K562 treated with DMSO at 1 percent for 24 hours (cell line): ENCODE measurements around the gene ADGRG2. TPM values are rescaled to one million over a fixed set of nuclear protein-coding genes. Genes with fewer than 3 reads are reported as not detected.

Experiments
- total RNA-seq: library from RNA; unstranded; fragments of 300-600 nt; gene quantifications from 2 replicates; pipeline ENCODE4 v1.2.3, GENCODE V29; 2022; ENCODE audit warnings: low read depth; ENCODE audit not compliant: insufficient read depth

ADGRG2 gene
- not detected in 2 replicates for total RNA-seq

GRCh38 chrX:19121898-19122640 lies at the start of gene ADGRG2:
Gene ADGRG2, minus strand, starts transcription at chrX:19122468. Its CDS starts 53,634 bp downstream, at chrX:19068834.

GRCh38 chrX:18983666-18984380 lies 138.4 kb downstream of the ADGRG2 start, which contains the start of gene PHKA2:
Gene PHKA2, minus strand, starts transcription at chrX:18984114. Its CDS starts 182 bp downstream, at chrX:18983932.

Other genes starting within 250 kb of the ADGRG2 start
- 14.6 and 16.0 TPM in 2 replicates for gene PHKA2, start 138.4 kb downstream of the ADGRG2 start, total RNA-seq
- gene PDHA1, start 221.5 kb upstream of the ADGRG2 start, total RNA-seq: 62.8 and 66.8 TPM in 2 replicates